Calu3 (cell line): ENCODE measurements around the gene SPINK1. TPM values are rescaled to one million over a fixed set of nuclear protein-coding genes. Genes with fewer than 3 reads are reported as not detected.

ENCODE experiments used
- Bru-seq: library from RNA; stranded (reverse); fragments of 400-500 nt; gene quantifications from one replicate; lab custom pipeline; 2021; lab: Mats Ljungman, UMichigan
- BruChase-seq, 2 experiments: library from RNA; stranded (reverse); fragments of 400-500 nt; gene quantifications; one replicate each; lab custom pipeline; 2021; lab: Mats Ljungman, UMichigan
- BruUV-seq: library from RNA; stranded (reverse); fragments of 400-500 nt; replicated peaks from 2 replicates; lab custom pipeline; 2021; lab: Mats Ljungman, UMichigan
- CTCF ChIA-PET: fragments of 300-600 bp; sonication (Branson Sonifier 250); formaldehyde crosslinking; loops from one replicate; lab custom pipeline; 2022; ENCODE audit warnings: antibody characterized with exemption; lab: Charles Lee
- DNase-seq: peaks from one replicate; pipeline ENCODE4 v3.0.0; 2022
- H3K27ac Mint-ChIP-seq: one replicate; pipeline ENCODE4 v1.8.0; 2022; ENCODE audit warnings: mixed read lengths; ENCODE audit not compliant: unreplicated experiment
- H3K27me3 Mint-ChIP-seq: one replicate; pipeline ENCODE4 v1.8.0; 2022; ENCODE audit warnings: mixed read lengths; ENCODE audit not compliant: unreplicated experiment
- H3K36me3 Mint-ChIP-seq: one replicate; pipeline ENCODE4 v1.8.0; 2022; ENCODE audit warnings: mild to moderate bottlenecking, moderate library complexity, mixed read lengths; ENCODE audit not compliant: insufficient read depth, unreplicated experiment
- H3K4me1 Mint-ChIP-seq: one replicate; pipeline ENCODE4 v1.8.0; 2022; ENCODE audit warnings: mild to moderate bottlenecking, low read depth, mixed read lengths; ENCODE audit not compliant: unreplicated experiment
- H3K4me3 Mint-ChIP-seq: one replicate; pipeline ENCODE4 v1.8.0; 2022; ENCODE audit warnings: mild to moderate bottlenecking, low read depth, moderate library complexity, mixed read lengths; ENCODE audit not compliant: unreplicated experiment
- H3K9me3 Mint-ChIP-seq: one replicate; pipeline ENCODE4 v1.8.0; 2022; ENCODE audit warnings: low read depth, mixed read lengths; ENCODE audit not compliant: unreplicated experiment
- CTCF ChIP-seq: fragments of 200-600 bp; IDR thresholded peaks from one replicate; pipeline ENCODE4 v1.8.0; 2022; ENCODE audit warnings: antibody characterized with exemption; ENCODE audit not compliant: unreplicated experiment
- intact Hi-C: fragments of 100-400 bp; cut with micrococcal nuclease; formaldehyde crosslinking; loops from one replicate; pipeline ENCODE4 v1.10.0; 2022; ENCODE audit not compliant: unreplicated experiment
- long read RNA-seq: library from polyadenylated mRNA; stranded (forward); transcript quantifications from one replicate; pipeline ENCODE4 v2.0.0, GENCODE V29; 2022
- total RNA-seq: library from RNA; stranded (reverse); gene quantifications from 2 replicates; pipeline ENCODE4 v1.2.3, GENCODE V29; 2022

SPINK1 gene, protein sequence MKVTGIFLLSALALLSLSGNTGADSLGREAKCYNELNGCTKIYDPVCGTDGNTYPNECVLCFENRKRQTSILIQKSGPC
- total RNA-seq: 307 and 444 TPM in 2 replicates
- Bru-seq, nascent RNA: percentile 83 among the genes with signal in this experiment
- percentile 69 among the genes with signal in this experiment for BruChase-seq, experiment 1, labeled RNA remaining after a 6-hour chase
- percentile 68 among the genes with signal in this experiment for BruChase-seq, experiment 2, labeled RNA remaining after a 2-hour chase
- long read RNA-seq, transcript SPINK1-201 (4 exons, 542 nt): major isoform, 559 of 596 reads
- long read RNA-seq, transcript SPINK1-202 (2 exons, 244 nt): minor isoform, 10 of 596 reads
- long read RNA-seq, partial matches to known transcripts: 4 of 596 reads
- long read RNA-seq, other reads (novel, unspliced or antisense): 23 of 596 reads

GRCh38 chr5:147831465-147831864 lies at the start of gene SPINK1:
Gene SPINK1 (minus strand): TSS chr5:147831671. CDS start chr5:147831577, 94 bp downstream.
- H3K27ac Mint-ChIP-seq: peak within 1 kb of the TSS; percentile 84
- H3K27me3 Mint-ChIP-seq: no peaks in the 10 kb centered on the region
- H3K9me3 Mint-ChIP-seq: no peaks in the 10 kb centered on the region
- H3K36me3 Mint-ChIP-seq: peaks cover 25% of the 10 kb centered on the region
- DNase-seq: peak; percentile 27
- no TSS peak for BruUV-seq
- CTCF ChIA-PET: no interaction called here
- peak within 1 kb of the TSS; percentile 58 for H3K4me3 Mint-ChIP-seq
- intact Hi-C loops: no loop called here
- H3K4me1 Mint-ChIP-seq: peaks cover 53% of the 10 kb centered on the region
- TF ChIP-seq CTCF: no peak

DNA sequence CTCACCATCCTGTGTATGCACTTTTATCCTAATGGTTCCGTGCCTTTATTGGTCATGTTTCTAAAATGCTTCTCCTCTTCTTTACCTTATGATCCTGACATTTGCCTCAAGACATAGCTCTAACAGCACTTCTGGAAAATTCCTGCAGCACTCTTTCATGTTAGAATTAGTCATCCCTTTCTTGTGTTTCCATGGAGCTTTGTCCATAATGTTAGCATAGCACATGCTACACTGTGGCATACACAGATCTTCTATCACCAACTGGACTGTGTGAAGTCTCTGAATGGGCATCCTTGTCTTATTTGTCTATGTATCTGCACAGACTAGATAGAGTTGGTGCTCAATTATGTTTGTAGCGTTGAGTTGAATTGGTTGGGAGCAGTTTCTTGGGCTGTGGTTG lies 49.0 kb upstream of the SPINK1 start:
- Mint-ChIP-seq H3K36me3 (no peaks in the 10 kb centered on the region), H3K9me3 (no peaks in the 10 kb centered on the region), H3K4me3 (no peak overlapping the region), H3K27ac (no peak overlapping the region), H3K27me3 (no peaks in the 10 kb centered on the region), H3K4me1 (peaks cover 29% of the 10 kb centered on the region)
- no peak for TF ChIP-seq CTCF
- BruUV-seq: no TSS peak
- no peak for DNase-seq
- intact Hi-C loops: no loop called here
- CTCF ChIA-PET: interaction anchor here (1.0 kb wide), 1 partner anchor 23 kb away, joined by 4 read pairs; no protein-coding TSS in a partner anchor

DNA sequence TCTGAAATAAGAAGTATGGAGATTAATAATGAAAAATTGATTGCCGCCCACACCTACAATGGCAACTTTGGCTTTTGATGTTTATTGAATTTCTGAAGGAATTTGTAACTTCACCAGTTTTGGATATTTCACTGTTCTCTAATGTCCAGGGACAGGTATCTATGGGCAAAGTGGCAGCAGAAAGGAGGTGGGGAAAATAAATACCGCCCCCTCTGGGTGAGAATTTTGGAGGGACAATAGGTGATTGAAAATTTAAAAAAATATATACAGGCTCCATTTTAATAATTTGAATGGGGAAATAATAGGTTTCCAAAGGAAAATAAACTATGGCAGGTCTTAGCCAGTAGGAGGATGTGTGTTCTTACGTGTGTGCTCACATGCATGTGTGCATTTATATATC lies 48.3 kb upstream of the SPINK1 start:
- no peak for DNase-seq
- Mint-ChIP-seq H3K4me3 (no peak overlapping the region), H3K27ac (no peak overlapping the region), H3K36me3 (no peaks in the 10 kb centered on the region), H3K9me3 (peaks cover under 1% of the 10 kb centered on the region), H3K27me3 (no peaks in the 10 kb centered on the region), H3K4me1 (peaks cover 29% of the 10 kb centered on the region)
- no peak for TF ChIP-seq CTCF
- no TSS peak for BruUV-seq
- CTCF ChIA-PET: no interaction called here
- intact Hi-C loops: no loop called here

DNA sequence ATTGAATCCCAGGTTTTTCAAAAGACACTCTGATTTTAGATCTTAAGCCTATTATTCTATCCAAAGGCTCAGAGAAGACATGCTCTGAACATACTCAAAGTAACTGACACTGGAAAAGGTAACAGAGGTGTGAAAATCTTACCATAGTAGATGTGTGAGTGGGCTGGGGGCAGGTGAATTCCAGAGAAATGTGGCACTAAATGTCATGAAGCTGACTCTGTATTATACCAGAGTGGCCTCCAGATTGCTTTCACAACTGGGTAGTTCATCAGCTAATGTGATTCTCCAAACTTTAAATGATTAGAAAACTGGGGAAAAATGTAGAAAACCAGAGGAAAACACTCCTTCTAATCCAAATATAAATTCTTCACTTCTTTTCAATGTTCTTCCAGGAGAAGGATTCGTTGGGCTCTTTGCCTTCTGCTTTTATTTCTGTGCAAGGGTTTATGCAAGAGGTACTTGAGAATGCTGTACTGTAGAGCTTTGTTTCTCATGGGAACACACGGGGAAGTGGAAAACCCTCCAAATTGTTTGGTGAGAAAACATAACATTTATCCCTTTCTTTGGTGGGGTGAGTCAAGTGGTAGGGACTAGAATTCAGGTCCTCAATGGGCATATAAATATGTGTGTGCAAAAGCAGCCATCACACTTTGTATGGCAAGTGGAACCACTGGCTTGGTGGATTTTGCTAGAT lies 46.7 kb upstream of the SPINK1 start, which contains the start of gene SCGB3A2:
SCGB3A2 (plus strand) TSS at position 646 of the 694 bp plus-strand sequence. CDS start 93 bp downstream, outside the sequence.
- Mint-ChIP-seq H3K4me3 (no peak within 1 kb of the TSS), H3K9me3 (peaks cover 3% of the 10 kb centered on the region), H3K36me3 (no peaks in the 10 kb centered on the region), H3K27ac (no peak within 1 kb of the TSS), H3K27me3 (no peaks in the 10 kb centered on the region), H3K4me1 (peaks cover 26% of the 10 kb centered on the region)
- DNase-seq: no peak
- CTCF ChIA-PET: no interaction called here
- no peak for TF ChIP-seq CTCF
- intact Hi-C loops: no loop called here
- no TSS peak for BruUV-seq
